ENCODE measurements around the gene TTLL9.

Gene TTLL9

GRCh38 chr20:31877684-31878083 is 7.2 kb downstream of the TTLL9 start:
- no peak overlapping the region for H3K4me3 ChIP-seq (ENCODE audit: low read depth, low read length)

GRCh38 chr20:31879143-31879987 is 8.9 kb downstream of the TTLL9 start:
- peak overlapping the region; percentile 36 for H3K4me3 ChIP-seq (ENCODE audit: low read depth, low read length)

GRCh38 chr20:31881945-31882344 is 11.5 kb downstream of the TTLL9 start:
- H3K4me3 ChIP-seq (ENCODE audit: low read depth, low read length) = no peak overlapping the region

- H3K4me3 ChIP-seq (ENCODE audit: low read depth, low read length) = no peak overlapping the region
These were observed 13.4 kb downstream of the TTLL9 start for GRCh38 chr20:31883829-31884228.

GRCh38 chr20:31890646-31891045 is 20.2 kb downstream of the TTLL9 start:
- H3K4me3 ChIP-seq (ENCODE audit: low read depth, low read length) = no peak overlapping the region

GRCh38 chr20:31894980-31895675 is 24.7 kb downstream of the TTLL9 start:
- H3K4me3 ChIP-seq (ENCODE audit: low read depth, low read length) = no peak overlapping the region

- H3K4me3 ChIP-seq (ENCODE audit: low read depth, low read length) = no peak overlapping the region
These were observed 25.6 kb downstream of the TTLL9 start for GRCh38 chr20:31896049-31896448.

- no peak overlapping the region for H3K4me3 ChIP-seq (ENCODE audit: low read depth, low read length)
These were observed 27.1 kb downstream of the TTLL9 start for GRCh38 chr20:31897541-31897940.

- no peak overlapping the region for H3K4me3 ChIP-seq (ENCODE audit: low read depth, low read length)
These were observed 31.2 kb downstream of the TTLL9 start for GRCh38 chr20:31901615-31902014.

- no peak overlapping the region for H3K4me3 ChIP-seq (ENCODE audit: low read depth, low read length)
These were observed 33.4 kb downstream of the TTLL9 start for GRCh38 chr20:31903627-31904386.

GRCh38 chr20:31906001-31906400 is 35.6 kb downstream of the TTLL9 start:
- H3K4me3 ChIP-seq (ENCODE audit: low read depth, low read length) = no peak overlapping the region

GRCh38 chr20:31907046-31907445 is 36.6 kb downstream of the TTLL9 start:
- H3K4me3 ChIP-seq (ENCODE audit: low read depth, low read length) = no peak overlapping the region

- no peak overlapping the region for H3K4me3 ChIP-seq (ENCODE audit: low read depth, low read length)
These were observed 37.6 kb downstream of the TTLL9 start for GRCh38 chr20:31908016-31908415.

- no peak overlapping the region for H3K4me3 ChIP-seq (ENCODE audit: low read depth, low read length)
These were observed 38.0 kb downstream of the TTLL9 start for GRCh38 chr20:31908424-31908823.

GRCh38 chr20:31909253-31910070 is 39.0 kb downstream of the TTLL9 start:
- H3K4me3 ChIP-seq (ENCODE audit: low read depth, low read length) = no peak overlapping the region

GRCh38 chr20:31910071-31910803 is 39.8 kb downstream of the TTLL9 start:
- H3K4me3 ChIP-seq (ENCODE audit: low read depth, low read length) = no peak overlapping the region

- no peak overlapping the region for H3K4me3 ChIP-seq (ENCODE audit: low read depth, low read length)
These were observed 43.2 kb downstream of the TTLL9 start for GRCh38 chr20:31913431-31914157.

- no peak overlapping the region for H3K4me3 ChIP-seq (ENCODE audit: low read depth, low read length)
These were observed 43.7 kb downstream of the TTLL9 start for GRCh38 chr20:31914170-31914569.

- no peak overlapping the region for H3K4me3 ChIP-seq (ENCODE audit: low read depth, low read length)
These were observed 45.3 kb downstream of the TTLL9 start for GRCh38 chr20:31915491-31916280.
